MM.1S (cell line): ENCODE data around the gene PRM1.

Experiments used
- DNase-seq: peaks from one replicate; pipeline ENCODE4 v3.0.0-alpha.2; 2015
- H2AFZ ChIP-seq: fragments of 300-600 bp; sonication (generic); 2 replicates; pipeline ENCODE4 v1.6.0; 2016; ENCODE audit warnings: antibody characterized with exemption, low read length
- H3F3A ChIP-seq: fragments of 300-600 bp; sonication (generic); 2 replicates; pipeline ENCODE4 v1.6.1; 2016; ENCODE audit warnings: mild to moderate bottlenecking, antibody characterized with exemption, low read length, moderate library complexity, mixed read lengths; ENCODE audit not compliant: insufficient read depth
- H3K27ac ChIP-seq: fragments of 300-600 bp; sonication (generic); 2 replicates; pipeline ENCODE4 v1.5.1; 2016; ENCODE audit warnings: mild to moderate bottlenecking, low read length
- H3K27me3 ChIP-seq: fragments of 300-600 bp; sonication (generic); replicated peaks from 2 replicates; pipeline ENCODE4 v1.6.0; 2016; ENCODE audit warnings: low read length; ENCODE audit not compliant: insufficient read depth
- H3K36me3 ChIP-seq: fragments of 300-600 bp; sonication (generic); replicated peaks from 2 replicates; pipeline ENCODE4 v1.6.1; 2016; ENCODE audit warnings: mild to moderate bottlenecking, low read length, mixed read lengths; ENCODE audit not compliant: insufficient read depth
- H3K4me1 ChIP-seq: fragments of 300-600 bp; sonication (generic); 2 replicates; pipeline ENCODE4 v1.6.1; 2016; ENCODE audit warnings: low read length, mixed read lengths
- H3K4me2 ChIP-seq: fragments of 300-600 bp; sonication (generic); 2 replicates; pipeline ENCODE4 v1.6.0; 2016; ENCODE audit warnings: low read depth, low read length
- H3K4me3 ChIP-seq: fragments of 300-600 bp; sonication (generic); 2 replicates; pipeline ENCODE4 v1.5.1; 2016; ENCODE audit warnings: low read length, mixed read lengths
- H3K79me2 ChIP-seq: fragments of 300-600 bp; sonication (generic); 2 replicates; pipeline ENCODE4 v1.6.1; 2016; ENCODE audit warnings: mixed run types, low read length, mixed read lengths
- H3K9ac ChIP-seq: fragments of 300-600 bp; sonication (generic); 2 replicates; pipeline ENCODE4 v1.6.1; 2016; ENCODE audit warnings: low read length, mixed read lengths
- H3K9me2 ChIP-seq: fragments of 300-600 bp; sonication (generic); replicated peaks from 2 replicates; pipeline ENCODE4 v1.6.1; 2016; ENCODE audit warnings: mild to moderate bottlenecking, low read length, mixed read lengths; ENCODE audit not compliant: insufficient read depth
- H3K9me3 ChIP-seq: fragments of 300-600 bp; sonication (generic); replicated peaks from 2 replicates; pipeline ENCODE4 v1.6.1; 2016; ENCODE audit warnings: mild to moderate bottlenecking, low read length, mixed read lengths; ENCODE audit not compliant: insufficient read depth
- H4K20me1 ChIP-seq: fragments of 300-600 bp; sonication (generic); 2 replicates; pipeline ENCODE4 v1.6.1; 2016; ENCODE audit warnings: mild to moderate bottlenecking, low read length, moderate library complexity, mixed read lengths; ENCODE audit not compliant: insufficient read depth
- EZH2 ChIP-seq: fragments of 300-600 bp; sonication (generic); optimal IDR thresholded peaks from 2 replicates; pipeline ENCODE3; 2017; ENCODE audit warnings: low read depth, mild to moderate bottlenecking, antibody characterized with exemption, low read length, mixed read lengths
- EZH2phosphoT487 ChIP-seq: fragments of 300-600 bp; sonication (generic); IDR thresholded peaks from 2 replicates; pipeline ENCODE4 v1.6.1; 2018; ENCODE audit warnings: antibody characterized with exemption, low read length
- TF ChIP-seq, protein P1 (sequence below): fragments of 300-600 bp; sonication (generic); IDR thresholded peaks from 2 replicates; pipeline ENCODE4 v1.5.1; 2016; ENCODE audit warnings: antibody characterized with exemption, low read length, mixed read lengths

The PRM1 gene

DNA sequence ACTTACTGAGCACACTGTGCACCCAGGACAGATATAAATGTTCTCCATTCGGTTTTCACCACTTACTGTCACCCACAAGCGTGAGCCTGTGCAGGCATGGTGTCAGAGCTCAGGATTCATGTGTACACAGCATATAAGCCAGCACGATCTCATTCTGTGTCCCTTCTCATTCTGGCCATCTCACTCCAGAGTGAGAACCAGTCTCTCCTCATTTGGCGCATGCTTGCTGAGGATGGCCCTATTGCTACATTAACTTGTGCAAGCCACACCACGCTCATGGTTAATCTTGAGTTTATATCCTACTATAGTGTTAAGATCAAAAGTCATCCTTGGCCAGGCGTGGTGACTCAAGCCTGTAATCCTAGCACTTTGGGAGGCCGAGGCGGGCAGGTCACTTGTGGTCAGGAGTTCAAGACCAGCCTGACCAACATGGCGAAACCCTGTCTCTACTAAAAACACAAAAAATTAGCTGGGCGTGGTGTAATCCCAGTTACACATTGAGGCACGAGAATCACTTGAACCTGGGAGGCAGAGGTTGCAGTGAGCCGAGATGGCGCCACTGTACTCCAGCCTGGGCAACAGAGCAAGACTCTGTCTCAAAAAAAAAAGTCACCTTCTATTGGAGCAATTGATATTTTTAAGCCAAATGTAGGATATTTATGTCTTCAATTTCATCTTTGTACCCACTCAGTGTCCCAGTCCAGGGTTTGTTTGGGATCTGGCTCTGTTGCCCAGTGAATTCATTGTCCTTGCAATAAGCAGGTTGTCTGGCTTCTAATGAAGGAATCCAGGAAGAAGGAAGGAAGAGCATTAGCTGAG, 46.0 kb downstream of the PRM1 start:
- DNase-seq: no peak
- no peaks in the 10 kb centered on the region for H3K9me3 ChIP-seq
- H4K20me1 ChIP-seq: no peaks in the 10 kb centered on the region
- no peaks in the 10 kb centered on the region for H3K79me2 ChIP-seq
- H3K36me3 ChIP-seq: no peaks in the 10 kb centered on the region
- no peak overlapping the region for H2AFZ ChIP-seq
- no peak overlapping the region for H3K27ac ChIP-seq
- H3K9me2 ChIP-seq: no peaks in the 10 kb centered on the region
- no peaks in the 10 kb centered on the region for H3F3A ChIP-seq
- 0 out of 2 replicates have a peak, but pooled peaks cover 4% of the 10 kb centered on the region for H3K4me1 ChIP-seq
- TF ChIP-seq EZH2: no peak
- TF ChIP-seq, protein P1, sequence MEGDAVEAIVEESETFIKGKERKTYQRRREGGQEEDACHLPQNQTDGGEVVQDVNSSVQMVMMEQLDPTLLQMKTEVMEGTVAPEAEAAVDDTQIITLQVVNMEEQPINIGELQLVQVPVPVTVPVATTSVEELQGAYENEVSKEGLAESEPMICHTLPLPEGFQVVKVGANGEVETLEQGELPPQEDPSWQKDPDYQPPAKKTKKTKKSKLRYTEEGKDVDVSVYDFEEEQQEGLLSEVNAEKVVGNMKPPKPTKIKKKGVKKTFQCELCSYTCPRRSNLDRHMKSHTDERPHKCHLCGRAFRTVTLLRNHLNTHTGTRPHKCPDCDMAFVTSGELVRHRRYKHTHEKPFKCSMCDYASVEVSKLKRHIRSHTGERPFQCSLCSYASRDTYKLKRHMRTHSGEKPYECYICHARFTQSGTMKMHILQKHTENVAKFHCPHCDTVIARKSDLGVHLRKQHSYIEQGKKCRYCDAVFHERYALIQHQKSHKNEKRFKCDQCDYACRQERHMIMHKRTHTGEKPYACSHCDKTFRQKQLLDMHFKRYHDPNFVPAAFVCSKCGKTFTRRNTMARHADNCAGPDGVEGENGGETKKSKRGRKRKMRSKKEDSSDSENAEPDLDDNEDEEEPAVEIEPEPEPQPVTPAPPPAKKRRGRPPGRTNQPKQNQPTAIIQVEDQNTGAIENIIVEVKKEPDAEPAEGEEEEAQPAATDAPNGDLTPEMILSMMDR: no peak
- no peak for TF ChIP-seq EZH2phosphoT487
- H3K4me3 ChIP-seq: no peak overlapping the region
- H3K9ac ChIP-seq: no peak overlapping the region
- H3K4me2 ChIP-seq: no peak overlapping the region
- no peaks in the 10 kb centered on the region for H3K27me3 ChIP-seq

DNA sequence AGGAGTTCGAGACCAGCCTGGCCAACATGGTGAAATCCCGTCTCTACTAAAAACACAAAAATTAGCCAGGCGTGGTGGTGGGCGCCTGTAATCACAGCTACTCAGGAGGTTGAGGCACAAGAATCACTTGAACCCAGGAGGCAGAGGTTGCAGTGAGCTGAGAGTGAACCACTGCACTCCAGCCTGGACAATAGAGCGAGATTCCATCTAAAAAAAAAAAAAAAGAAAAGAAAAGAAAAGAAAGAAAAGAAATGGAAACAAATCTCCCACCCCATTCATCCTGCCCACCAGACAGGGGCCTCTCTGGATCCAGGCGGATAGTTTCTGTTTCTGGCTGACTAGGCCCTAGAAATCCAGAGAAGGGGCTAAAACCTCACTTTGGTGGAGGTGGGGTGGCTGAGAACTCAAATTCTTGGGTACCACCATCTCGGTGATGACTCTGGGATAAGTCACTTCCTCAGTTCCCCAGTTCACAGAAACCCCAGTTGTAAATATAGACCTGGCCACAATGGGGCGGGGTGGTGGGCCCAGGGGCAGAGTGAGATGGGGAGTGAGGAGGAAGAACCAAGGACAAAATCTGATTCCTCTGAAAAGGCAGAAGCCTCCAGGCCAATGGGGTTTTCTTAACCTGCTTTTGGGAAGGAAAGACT, 47.3 kb downstream of the PRM1 start:
- no peak overlapping the region for H3K4me2 ChIP-seq

DNA sequence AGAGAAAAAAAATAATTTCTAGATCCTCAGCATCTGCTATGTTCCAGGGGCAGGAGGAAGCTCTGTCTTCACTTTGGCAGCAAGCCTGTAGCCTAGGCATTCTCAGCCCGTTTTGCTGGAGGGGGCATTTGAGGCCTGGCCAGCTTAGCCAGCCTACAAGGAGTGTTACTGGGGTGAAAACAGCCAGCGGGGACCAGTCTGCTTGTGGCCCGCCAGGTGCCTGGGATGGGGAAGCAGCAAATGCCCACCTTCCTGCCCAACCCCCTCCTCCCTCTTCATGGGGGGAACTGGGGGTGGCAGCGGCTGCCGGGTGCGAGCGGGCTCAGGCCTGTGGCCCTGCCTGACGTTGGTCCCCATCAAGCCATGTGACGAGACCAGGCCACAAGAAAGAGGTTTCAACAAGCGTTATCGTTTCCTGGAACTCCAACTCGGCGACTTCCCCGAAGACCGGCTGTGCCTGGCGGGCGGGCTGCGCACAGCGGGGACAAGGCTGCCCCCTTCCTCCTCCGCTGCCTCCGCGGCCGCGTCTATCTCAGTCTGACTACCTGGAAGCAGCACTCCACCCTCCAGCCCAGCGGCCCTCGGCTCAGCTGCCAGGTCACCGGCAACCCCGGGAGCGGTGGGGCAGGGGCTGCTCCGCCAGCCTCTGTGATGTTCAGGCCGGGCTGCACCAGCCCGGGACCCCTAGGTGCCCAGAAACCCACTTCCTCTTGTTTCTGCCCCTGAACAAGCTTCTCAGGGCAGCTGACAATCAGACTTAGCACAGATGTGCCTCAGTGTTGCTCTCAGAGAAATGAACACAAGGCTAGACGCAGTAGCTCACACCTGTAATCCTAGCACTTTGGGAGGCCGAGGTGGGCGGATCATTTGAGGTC, 48.0 kb downstream of the PRM1 start:
- TF ChIP-seq, protein P1: no peak
- TF ChIP-seq EZH2phosphoT487 (no peak), EZH2 (no peak)
- H3K4me3 ChIP-seq: no peak overlapping the region
- no peak overlapping the region for H3K4me2 ChIP-seq
- H3K9me3 ChIP-seq: no peaks in the 10 kb centered on the region
- H2AFZ ChIP-seq: no peak overlapping the region
- no peaks in the 10 kb centered on the region for H3K9me2 ChIP-seq
- no peak overlapping the region for H3K9ac ChIP-seq
- H3K36me3 ChIP-seq: no peaks in the 10 kb centered on the region
- no peaks in the 10 kb centered on the region for H4K20me1 ChIP-seq
- H3K27ac ChIP-seq: no peak overlapping the region
- H3K79me2 ChIP-seq: no peaks in the 10 kb centered on the region
- H3F3A ChIP-seq: no peaks in the 10 kb centered on the region
- H3K4me1 ChIP-seq: 0 out of 2 replicates have a peak, but pooled peaks cover 4% of the 10 kb centered on the region
- no peaks in the 10 kb centered on the region for H3K27me3 ChIP-seq
- DNase-seq: no peak

More for the DNA sequence above, 47.3 kb downstream of the PRM1 start:
- H2AFZ ChIP-seq: no peak overlapping the region
- DNase-seq: no peak
- H3K79me2 ChIP-seq: no peaks in the 10 kb centered on the region
- no peaks in the 10 kb centered on the region for H3K9me2 ChIP-seq
- no peak for TF ChIP-seq EZH2phosphoT487
- TF ChIP-seq, protein P1: no peak
- TF ChIP-seq EZH2: no peak
- no peak overlapping the region for H3K27ac ChIP-seq
- H3K4me3 ChIP-seq: no peak overlapping the region
- 0 out of 2 replicates have a peak, but pooled peaks cover 4% of the 10 kb centered on the region for H3K4me1 ChIP-seq
- no peaks in the 10 kb centered on the region for H3K36me3 ChIP-seq
- no peaks in the 10 kb centered on the region for H4K20me1 ChIP-seq
- H3K27me3 ChIP-seq: no peaks in the 10 kb centered on the region
- no peaks in the 10 kb centered on the region for H3K9me3 ChIP-seq
- no peak overlapping the region for H3K9ac ChIP-seq
- no peaks in the 10 kb centered on the region for H3F3A ChIP-seq
